Fibroblast of the aortic adventitia (primary cell): ENCODE data around the gene PKIB. TPM values are rescaled to one million over a fixed set of nuclear protein-coding genes. Genes with fewer than 3 reads are reported as not detected.

Experiments used
- DNase-seq: peaks from one replicate; pipeline ENCODE4 v3.0.0-alpha.2; 2010; ENCODE audit warnings: low read depth
- H3K4me3 ChIP-seq: 2 replicates; pipeline ENCODE4 v1.5.1; 2011; ENCODE audit warnings: low read depth, mild to moderate bottlenecking, control low read depth, low read length, moderate library complexity
- CTCF ChIP-seq: IDR thresholded peaks from 2 replicates; pipeline ENCODE4 v1.5.1; 2011; ENCODE audit warnings: mild to moderate bottlenecking, low read length, control low read depth, inconsistent platforms; ENCODE audit not compliant: insufficient read depth
- total RNA-seq: library from RNA; depleted of rRNA; stranded (reverse); fragments of >200 nt; gene quantifications from 2 replicates; pipeline ENCODE4 v1.2.3, GENCODE V29; 2012; ENCODE audit warnings: low replicate concordance

PKIB gene
- total RNA-seq, 1 donor = 3.1 TPM

GRCh38 chr6:122718616-122719015 lies 108.4 kb downstream of the PKIB start:
- no peak for DNase-seq
- H3K4me3 ChIP-seq = no peak overlapping the region
- TF ChIP-seq CTCF = no peak

- DNase-seq = no peak
- no peak overlapping the region for H3K4me3 ChIP-seq
- TF ChIP-seq CTCF = no peak
Observed at GRCh38 chr6:122719176-122719575, 109.0 kb downstream of the PKIB start.

GRCh38 chr6:122722746-122723145 lies 112.5 kb downstream of the PKIB start:
- no peak overlapping the region for H3K4me3 ChIP-seq
- TF ChIP-seq CTCF = no peak
- peak; percentile 52 for DNase-seq

GRCh38 chr6:122726649-122727048 lies 116.4 kb downstream of the PKIB start:
- DNase-seq = peak; percentile 46
- H3K4me3 ChIP-seq = no peak overlapping the region
- peak; percentile 69 for TF ChIP-seq CTCF

GRCh38 chr6:122727244-122727643 lies 117.0 kb downstream of the PKIB start:
- no peak for DNase-seq
- no peak overlapping the region for H3K4me3 ChIP-seq
- no peak for TF ChIP-seq CTCF

GRCh38 chr6:122730334-122730733 lies 120.1 kb downstream of the PKIB start:
- no peak for DNase-seq
- no peak overlapping the region for H3K4me3 ChIP-seq
- TF ChIP-seq CTCF = no peak

- no peak overlapping the region for H3K4me3 ChIP-seq
- peak; percentile 71 for DNase-seq
- TF ChIP-seq CTCF = peak; percentile 74
Observed at GRCh38 chr6:122730775-122731386, 120.7 kb downstream of the PKIB start.
